ENCODE data around the gene ACADSB. TPM values are rescaled to one million over a fixed set of nuclear protein-coding genes. Genes with fewer than 3 reads are reported as not detected.

Gene ACADSB
- total RNA-seq, 1 experiment from 2014 or later: 9.6 TPM

GRCh38 chr10:123042708-123043408, 34.1 kb downstream of the ACADSB start:
- Histone ChIP-seq H3K27me3 (no peaks in the 10 kb centered on the region), H3K36me3 (no peaks in the 10 kb centered on the region), H3K4me3 (no peak overlapping the region), H3K27ac (no peak overlapping the region), H3K4me1 (no peaks in the 10 kb centered on the region), H3K9me3 (replicated peaks) (no peaks in the 10 kb centered on the region)
- no peak for DNase-seq

- H3K9me3 ChIP-seq (replicated peaks): no peaks in the 10 kb centered on the region
- no peak overlapping the region for H3K27ac ChIP-seq
- no peaks in the 10 kb centered on the region for H3K36me3 ChIP-seq
- DNase-seq: peak; percentile 29 to 64
- no peaks in the 10 kb centered on the region for H3K4me1 ChIP-seq
- H3K27me3 ChIP-seq: no peaks in the 10 kb centered on the region
- H3K4me3 ChIP-seq: no peak overlapping the region
These were observed 34.7 kb downstream of the ACADSB start for GRCh38 chr10:123043409-123043925.

- H3K9me3 ChIP-seq (replicated peaks): no peaks in the 10 kb centered on the region
- DNase-seq: peak in 1 of 2 experiments; percentile 32
- no peak overlapping the region for H3K27ac ChIP-seq
- H3K36me3 ChIP-seq: no peaks in the 10 kb centered on the region; the same call in 1 of the 2 replicates
- H3K27me3 ChIP-seq: no peaks in the 10 kb centered on the region
- H3K4me3 ChIP-seq: no peak overlapping the region
- no peaks in the 10 kb centered on the region for H3K4me1 ChIP-seq
These were observed 35.6 kb downstream of the ACADSB start for GRCh38 chr10:123044391-123044790.

GRCh38 chr10:123045961-123046731, 37.3 kb downstream of the ACADSB start:
- H3K4me1 ChIP-seq: no peaks in the 10 kb centered on the region
- H3K27ac ChIP-seq: no peak overlapping the region
- no peaks in the 10 kb centered on the region; the same call in 1 of the 2 replicates for H3K36me3 ChIP-seq
- no peaks in the 10 kb centered on the region for H3K27me3 ChIP-seq
- DNase-seq: no peak
- no peak overlapping the region for H3K4me3 ChIP-seq
- no peaks in the 10 kb centered on the region for H3K9me3 ChIP-seq (replicated peaks)

GRCh38 chr10:123057968-123058367, 49.2 kb downstream of the ACADSB start:
- no peaks in the 10 kb centered on the region for H3K36me3 ChIP-seq
- no peak for DNase-seq
- H3K4me3 ChIP-seq: no peak overlapping the region
- no peak overlapping the region for H3K27ac ChIP-seq
- H3K4me1 ChIP-seq: no peaks in the 10 kb centered on the region
- H3K9me3 ChIP-seq (replicated peaks): no peaks in the 10 kb centered on the region
- no peaks in the 10 kb centered on the region for H3K27me3 ChIP-seq

GRCh38 chr10:123061865-123062264, 53.1 kb downstream of the ACADSB start:
- Histone ChIP-seq H3K36me3 (no peaks in the 10 kb centered on the region), H3K9me3 (replicated peaks) (no peaks in the 10 kb centered on the region)

GRCh38 chr10:123062726-123063125, 53.9 kb downstream of the ACADSB start:
- Histone ChIP-seq H3K36me3 (no peaks in the 10 kb centered on the region), H3K9me3 (replicated peaks) (no peaks in the 10 kb centered on the region), H3K27me3 (no peaks in the 10 kb centered on the region), H3K27ac (no peak overlapping the region), H3K4me1 (no peaks in the 10 kb centered on the region), H3K4me3 (no peak overlapping the region)
- no peak for DNase-seq

More at GRCh38 chr10:123061865-123062264, 53.1 kb downstream of the ACADSB start:
- H3K4me3 ChIP-seq: no peak overlapping the region
- no peak for DNase-seq
- no peaks in the 10 kb centered on the region for H3K27me3 ChIP-seq
- no peak overlapping the region for H3K27ac ChIP-seq
- no peaks in the 10 kb centered on the region for H3K4me1 ChIP-seq

- no peaks in the 10 kb centered on the region for H3K36me3 ChIP-seq
- no peak overlapping the region for H3K4me3 ChIP-seq
- no peak overlapping the region for H3K27ac ChIP-seq
- H3K9me3 ChIP-seq (replicated peaks): no peaks in the 10 kb centered on the region
- H3K4me1 ChIP-seq: no peaks in the 10 kb centered on the region
- H3K27me3 ChIP-seq: no peaks in the 10 kb centered on the region
- DNase-seq: no peak
These were observed 59.5 kb downstream of the ACADSB start for GRCh38 chr10:123068087-123068853.

- Histone ChIP-seq H3K27me3 (no peaks in the 10 kb centered on the region), H3K9me3 (replicated peaks) (no peaks in the 10 kb centered on the region), H3K4me3 (no peak overlapping the region), H3K36me3 (no peaks in the 10 kb centered on the region), H3K27ac (no peak overlapping the region), H3K4me1 (no peaks in the 10 kb centered on the region)
- no peak for DNase-seq
These were observed 60.6 kb downstream of the ACADSB start for GRCh38 chr10:123069246-123069986.

GRCh38 chr10:123073187-123073586, 64.4 kb downstream of the ACADSB start:
- H3K27ac ChIP-seq: no peak overlapping the region
- no peaks in the 10 kb centered on the region for H3K4me1 ChIP-seq
- DNase-seq: no peak
- H3K27me3 ChIP-seq: no peaks in the 10 kb centered on the region
- no peaks in the 10 kb centered on the region for H3K36me3 ChIP-seq
- no peaks in the 10 kb centered on the region for H3K9me3 ChIP-seq (replicated peaks)
- H3K4me3 ChIP-seq: no peak overlapping the region

- H3K4me3 ChIP-seq: no peak overlapping the region
These were observed 65.4 kb downstream of the ACADSB start for GRCh38 chr10:123074215-123074614.

GRCh38 chr10:123081896-123082295, 73.1 kb downstream of the ACADSB start:
- H3K27ac ChIP-seq: no peak overlapping the region
- H3K36me3 ChIP-seq: no peaks in the 10 kb centered on the region
- H3K27me3 ChIP-seq: no peaks in the 10 kb centered on the region
- no peaks in the 10 kb centered on the region for H3K9me3 ChIP-seq (replicated peaks)
- DNase-seq: no peak
- H3K4me1 ChIP-seq: no peaks in the 10 kb centered on the region
- no peak overlapping the region for H3K4me3 ChIP-seq

More at GRCh38 chr10:123074215-123074614, 65.4 kb downstream of the ACADSB start:
- no peaks in the 10 kb centered on the region for H3K27me3 ChIP-seq
- no peak for DNase-seq
- no peaks in the 10 kb centered on the region for H3K9me3 ChIP-seq (replicated peaks)
- H3K4me1 ChIP-seq: no peaks in the 10 kb centered on the region
- no peaks in the 10 kb centered on the region for H3K36me3 ChIP-seq
- no peak overlapping the region for H3K27ac ChIP-seq

GRCh38 chr10:123083811-123084210, 75.0 kb downstream of the ACADSB start:
- Histone ChIP-seq H3K27me3 (no peaks in the 10 kb centered on the region), H3K4me1 (no peaks in the 10 kb centered on the region), H3K36me3 (no peaks in the 10 kb centered on the region), H3K9me3 (replicated peaks) (no peaks in the 10 kb centered on the region), H3K27ac (no peak overlapping the region), H3K4me3 (no peak overlapping the region)
- no peak for DNase-seq

- H3K27ac ChIP-seq: no peak overlapping the region
- no peak for DNase-seq
- no peaks in the 10 kb centered on the region for H3K27me3 ChIP-seq
- H3K4me3 ChIP-seq: no peak overlapping the region
- no peaks in the 10 kb centered on the region for H3K4me1 ChIP-seq
- H3K9me3 ChIP-seq (replicated peaks): no peaks in the 10 kb centered on the region
- no peaks in the 10 kb centered on the region for H3K36me3 ChIP-seq
These were observed 77.5 kb downstream of the ACADSB start for GRCh38 chr10:123086281-123086680.
